Stimulated activated CD4-positive, alpha-beta T cell treated with anti-CD3 and anti-CD28 coated beads, Interleukin-1b, Interleukin-23, amount 100 ng/mL, for 24 hours (primary cell): Measurements from ENCODE around the gene TRIM43.
"Not testable (repeated sequence)": the region's sequence is repeated elsewhere in the genome, so short reads cannot be mapped to it uniquely, and the experiment has no call there.

ENCODE experiments used
- DNase-seq, 4 experiments: peaks; one replicate each; pipeline ENCODE4 v3.0.0-alpha.2; 2020; ENCODE audit warnings: low read depth in 4 of 4, low spot score in 1 of 4

TRIM43 gene

DNA sequence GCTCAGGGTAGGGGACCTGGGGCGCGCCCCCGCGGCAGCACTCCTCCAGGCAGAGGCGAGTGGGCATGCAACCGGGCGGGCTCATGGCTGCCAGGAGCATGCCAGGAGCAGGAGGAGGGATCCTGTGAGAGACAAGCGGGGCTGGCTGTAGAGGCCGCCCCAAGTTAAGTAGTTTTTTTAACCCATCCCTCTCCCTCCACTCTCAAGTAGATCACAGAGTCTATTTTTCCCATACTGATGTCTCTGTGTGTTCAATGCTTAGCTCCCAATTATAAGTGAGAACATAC lies 49.4 kb downstream of the TRIM43 start:
- not testable (repeated sequence) for DNase-seq

DNA sequence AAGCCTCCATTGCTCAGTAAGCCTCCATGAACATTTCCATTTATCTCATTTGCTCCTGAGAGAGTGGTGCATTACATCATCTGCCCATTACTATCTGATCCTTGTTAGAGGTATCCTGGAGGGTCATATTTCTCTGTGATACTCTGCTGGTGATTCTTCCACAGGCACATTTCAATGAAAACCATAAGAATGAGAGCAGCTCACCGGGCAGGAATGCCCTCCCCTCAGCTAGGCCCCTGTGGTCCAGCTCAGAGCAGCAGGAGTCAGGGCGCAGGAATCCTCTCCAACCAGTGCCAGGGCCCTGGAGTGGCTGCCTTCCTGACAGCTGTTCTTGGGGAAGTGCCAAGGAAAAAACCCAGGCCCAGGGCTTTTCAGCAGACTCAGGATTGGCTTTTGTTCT lies 50.0 kb downstream of the TRIM43 start:
- DNase-seq = not testable (repeated sequence)

DNA sequence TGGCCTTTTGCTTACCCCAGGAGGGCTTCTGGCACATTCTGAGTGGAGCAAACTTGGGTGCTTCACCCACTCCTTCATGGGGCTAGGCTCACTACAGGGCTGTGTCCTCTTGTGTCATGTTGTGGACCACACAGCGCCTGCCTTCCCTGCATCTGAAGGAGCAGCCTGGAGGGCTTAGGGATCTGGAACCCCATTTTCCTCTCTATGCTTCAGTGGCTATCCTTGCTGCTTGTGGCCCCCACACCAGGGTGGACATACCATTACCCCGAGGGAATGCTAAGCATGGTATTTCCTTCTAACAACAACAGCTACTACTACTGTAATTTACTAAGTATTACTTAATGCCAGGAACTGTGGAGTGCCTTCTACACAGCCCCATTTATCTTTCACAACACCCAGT lies 50.6 kb downstream of the TRIM43 start:
- not testable (repeated sequence) for DNase-seq

DNA sequence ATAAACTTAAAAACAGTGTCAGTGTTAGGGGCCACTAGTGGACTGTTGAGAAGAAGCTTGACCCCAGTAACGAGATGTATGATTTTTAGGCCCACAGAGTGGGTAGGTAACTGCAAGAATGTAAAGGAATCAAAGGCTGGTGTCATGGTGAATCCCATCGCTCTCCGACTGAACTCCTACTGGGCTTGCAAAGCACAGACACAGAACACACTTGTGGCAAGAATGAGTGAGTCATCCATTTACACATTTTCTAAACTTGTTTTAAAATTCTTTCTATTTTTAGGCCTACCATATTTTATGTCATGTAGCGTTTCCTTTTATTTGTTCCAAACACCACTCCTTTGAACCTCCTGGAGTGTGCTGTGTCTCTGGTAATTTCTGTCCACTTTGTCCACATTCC lies 51.1 kb downstream of the TRIM43 start:
- not testable (repeated sequence) for DNase-seq

DNA sequence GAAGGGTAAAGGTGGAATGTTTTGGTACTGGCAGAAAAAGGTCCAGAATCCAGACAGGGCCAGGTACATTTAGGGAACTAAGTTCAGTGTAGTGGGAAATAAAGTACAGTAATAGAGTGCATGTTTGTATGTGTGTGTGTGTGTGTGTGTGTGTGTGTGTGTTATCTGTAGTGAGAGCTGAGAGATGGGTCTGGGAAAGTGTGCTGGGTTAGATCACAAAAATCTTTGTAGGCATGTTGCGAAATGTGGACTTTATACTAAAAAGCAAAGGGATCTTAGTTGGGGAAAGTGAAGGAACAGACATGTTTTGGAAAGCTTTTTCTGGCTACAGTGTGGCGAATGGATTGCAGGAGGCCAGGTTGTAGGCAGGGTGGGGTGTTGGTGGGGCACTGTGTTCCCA lies 53.5 kb downstream of the TRIM43 start:
- not testable (repeated sequence) for DNase-seq

DNA sequence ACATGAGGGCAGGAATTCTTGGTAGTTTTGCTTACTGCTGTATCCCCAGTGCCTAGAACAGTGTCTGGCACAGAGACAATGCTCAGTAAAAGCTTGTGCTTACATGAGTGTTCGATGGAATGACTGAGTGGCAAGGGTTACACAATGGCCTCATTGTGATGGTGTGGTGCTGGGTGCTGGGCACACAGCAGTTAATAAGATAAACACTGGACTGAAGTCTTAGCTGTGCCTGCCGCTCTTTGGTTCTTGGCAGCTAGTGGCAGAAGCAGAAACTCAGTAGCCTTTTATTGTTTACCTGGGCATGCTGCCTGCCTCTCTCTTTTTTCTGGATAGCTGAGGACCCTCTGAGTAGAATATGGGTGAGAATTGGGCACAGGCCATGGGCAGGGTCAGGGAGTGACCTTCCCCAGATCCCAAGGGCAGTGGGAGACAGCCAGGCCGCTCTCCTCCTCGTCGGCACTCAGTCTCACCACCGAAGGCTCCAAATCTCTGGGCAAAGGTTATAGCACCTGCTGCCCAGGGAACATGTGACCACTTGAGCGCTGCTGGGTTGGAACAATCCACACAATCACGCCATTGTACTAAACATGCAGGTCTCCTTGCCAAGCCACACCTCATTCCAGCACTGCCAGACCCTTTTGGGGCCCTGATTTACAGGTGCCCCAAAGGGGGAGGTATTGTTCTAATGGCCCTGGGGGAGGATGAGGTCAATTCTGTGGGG lies 54.6 kb downstream of the TRIM43 start:
- not testable (repeated sequence) for DNase-seq

DNA sequence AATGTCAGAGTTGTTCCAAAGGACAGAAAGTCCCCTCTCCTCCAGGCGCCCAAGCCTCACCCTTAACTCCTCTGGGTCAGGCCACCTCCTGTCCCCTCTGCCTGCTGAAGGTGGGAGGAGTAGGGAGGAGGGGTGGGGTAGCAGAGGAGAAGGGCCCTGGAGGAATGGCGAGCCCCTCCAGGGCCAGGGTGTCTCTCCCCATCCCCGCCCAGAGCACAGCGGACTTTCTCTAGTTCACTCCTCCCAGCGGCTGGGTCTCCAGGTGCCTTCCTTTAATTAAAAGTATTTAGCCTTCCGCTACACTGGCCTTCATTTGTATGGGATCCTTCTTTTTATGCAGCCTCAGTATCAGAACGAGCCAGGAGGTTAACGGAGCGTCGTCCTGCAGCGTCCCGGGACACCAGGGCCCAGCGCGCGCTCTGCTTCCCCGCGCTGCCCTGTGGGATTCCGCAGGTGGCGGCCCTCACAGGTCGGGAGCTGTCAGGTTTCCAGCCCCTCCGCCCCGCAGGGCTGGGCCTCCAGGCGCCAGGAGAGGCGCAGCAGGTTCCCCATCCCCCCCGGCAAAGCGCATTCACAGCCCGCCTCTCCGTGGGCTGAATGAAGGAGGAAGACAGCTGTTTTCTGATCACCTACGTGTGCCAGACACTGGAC lies 57.2 kb downstream of the TRIM43 start:
- DNase-seq = not testable (repeated sequence)
